ENCODE results near the gene DUS3L. TPM values are rescaled to one million over a fixed set of nuclear protein-coding genes. Genes with fewer than 3 reads are reported as not detected.

Gene DUS3L
- polyA plus RNA-seq (2011; rRNA removed) (7.8 and 8.0 TPM in 2 replicates), polyA minus RNA-seq (2011; rRNA and poly(A)+ RNA removed) (9.0 and 13.1 TPM in 2 replicates)

DNA sequence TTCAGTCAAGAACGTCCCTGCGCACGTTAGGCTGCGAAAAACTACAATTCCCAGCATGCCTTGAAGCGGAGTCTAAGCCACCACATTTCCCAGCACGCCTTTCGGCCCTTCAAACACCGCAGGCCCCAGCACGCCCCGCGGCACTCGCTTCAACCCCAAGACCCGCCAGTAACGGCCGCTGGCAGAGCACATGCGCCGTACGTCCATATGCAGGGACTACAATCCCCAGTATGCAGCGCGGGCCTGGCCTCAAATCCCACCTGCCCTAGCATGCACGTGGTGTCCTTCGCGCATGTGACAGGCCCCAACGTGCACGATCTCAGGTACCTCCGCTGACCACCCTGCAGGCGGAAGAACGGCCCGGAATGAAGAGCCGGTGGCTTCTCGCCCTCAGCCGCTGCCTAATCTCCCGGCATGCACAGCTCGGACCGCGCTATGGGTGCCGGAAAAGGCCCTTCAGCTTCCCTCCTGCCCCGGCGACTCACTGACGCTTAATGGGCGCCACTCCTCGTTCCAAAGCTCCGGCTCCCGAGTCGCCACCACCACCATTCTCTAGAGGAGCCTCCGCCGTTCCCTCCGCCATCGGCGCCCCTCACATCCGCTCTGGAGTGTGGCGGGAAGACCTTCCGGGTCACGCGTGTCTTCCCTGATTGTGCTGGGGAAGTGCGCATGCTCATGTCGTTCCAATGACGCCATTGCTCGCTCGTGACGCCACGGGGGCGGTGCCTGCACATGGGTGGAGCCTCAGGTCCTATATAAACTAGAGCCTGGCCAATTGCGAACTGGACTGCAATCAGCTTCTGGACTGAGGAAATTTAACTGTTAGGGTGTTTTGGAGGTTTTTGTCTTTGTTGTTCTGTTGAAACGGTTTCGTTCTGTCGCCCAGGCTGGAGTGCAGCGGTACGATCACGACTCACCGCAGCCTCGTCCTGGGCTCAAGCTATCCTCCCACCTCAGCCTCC, at the start of gene DUS3L:
Gene DUS3L (minus strand): TSS at position 605 of the 962 bp plus-strand sequence. CDS start 22 bp downstream, at position 583.
- Histone ChIP-seq H3K4me3 (ENCODE audit: low read depth, low read length) (peak within 1 kb of the TSS; percentile 99), H3K27ac (ENCODE audit: low read depth, low read length) (peak within 1 kb of the TSS; percentile 95), H3K27me3 (ENCODE audit: control insufficient read depth, insufficient read depth, low read length) (no peaks in the 10 kb centered on the region), H3K9me3 (ENCODE audit: control insufficient read depth, insufficient read depth, low read length) (peaks cover 9% of the 10 kb centered on the region; the same call in 1 of the 2 replicates)
- DNase-seq (ENCODE audit: low read depth, low spot score), result peak; percentile 96
- POLR2A ChIA-PET, result interaction anchor here (0.6 to 2.0 kb wide), 4 partner anchors 13 to 113 kb away, joined by 3 to 6 read pairs (median 3); partner anchors contain the start of gene NDUFA11
- CTCF ChIA-PET, result interaction anchor here (0.9 to 6.9 kb wide), 4 partner anchors 13 to 428 kb away, joined by 3 to 69 read pairs (median 4); partner anchors contain the start of gene NRTN
- TF ChIP-seq CTCF (IDR thresholded peaks at IDR 0.05; ENCODE audit: low read depth, low read length), result no peak

DNA sequence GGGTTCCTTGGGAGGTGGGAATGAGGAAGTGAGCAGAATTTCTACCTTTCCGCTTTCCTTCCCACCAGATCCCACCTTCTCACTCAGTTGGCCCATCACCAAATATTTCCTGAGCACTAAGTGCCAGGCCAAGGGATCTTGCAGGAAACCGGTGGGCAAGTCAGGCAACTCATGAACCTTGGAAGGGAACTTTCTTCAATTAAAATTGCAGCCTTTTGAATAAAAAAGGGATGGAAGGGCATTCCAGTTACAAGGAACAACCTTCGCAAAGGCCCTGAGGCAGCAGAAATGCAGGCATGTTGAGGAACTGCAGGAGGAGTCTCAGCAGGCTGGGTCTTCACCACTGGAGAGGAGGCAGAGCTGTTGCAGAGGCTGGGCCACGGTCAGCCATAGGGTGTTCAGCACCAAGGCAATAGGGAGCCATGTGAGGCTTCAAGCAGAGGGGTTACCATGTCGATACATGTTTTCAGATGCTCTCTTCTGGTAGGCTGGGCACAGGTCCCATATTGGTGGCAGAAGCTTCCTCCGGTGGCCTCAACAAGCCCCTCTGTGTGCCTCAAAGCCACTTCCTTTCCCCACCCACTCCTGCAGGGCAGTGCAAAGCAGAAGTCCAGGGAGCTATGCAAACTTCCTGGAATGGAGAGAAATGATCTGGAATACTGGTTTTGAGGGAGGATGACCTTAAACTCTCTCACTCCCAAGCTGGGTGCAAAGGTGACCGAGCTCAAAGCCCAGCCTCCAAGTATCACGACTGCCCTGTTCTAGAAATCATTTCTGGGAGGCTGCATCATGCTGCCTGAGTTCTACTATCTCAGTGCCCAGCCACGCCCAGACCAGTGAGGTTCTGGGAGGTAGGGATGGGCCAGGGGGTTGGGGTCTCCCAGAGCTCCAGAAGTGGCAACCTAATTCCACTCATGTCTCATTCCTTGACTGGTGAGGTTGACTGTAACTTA, 48.4 kb upstream of the DUS3L start, which contains the start of gene FUT6:
Gene FUT6 (minus strand): TSS at position 638 of the 953 bp plus-strand sequence. CDS start 7,135 bp downstream, outside the sequence.
- TF ChIP-seq CTCF (IDR thresholded peaks at IDR 0.05; ENCODE audit: low read depth, low read length), result no peak
- H3K4me3 ChIP-seq (ENCODE audit: low read depth, low read length), result no peak within 1 kb of the TSS
- DNase-seq (ENCODE audit: low read depth, low spot score), result no peak
- ChIA-PET CTCF (interaction anchor here (2.5 kb wide), 1 partner anchor 35 kb away, joined by 10 read pairs; the partner anchor contains the start of gene NRTN), POLR2A (no interaction called here)
- no peak within 1 kb of the TSS for H3K27ac ChIP-seq (ENCODE audit: low read depth, low read length)
- H3K27me3 ChIP-seq (ENCODE audit: control insufficient read depth, insufficient read depth, low read length), result peaks cover 11% of the 10 kb centered on the region
- H3K9me3 ChIP-seq (ENCODE audit: control insufficient read depth, insufficient read depth, low read length), result no peaks in the 10 kb centered on the region

- H3K4me3 ChIP-seq (ENCODE audit: low read depth, low read length), result no peak overlapping the region
- no peak for TF ChIP-seq CTCF (IDR thresholded peaks at IDR 0.05; ENCODE audit: low read depth, low read length)
- DNase-seq (ENCODE audit: low read depth, low spot score), result no peak
- ChIA-PET POLR2A (no interaction called here), CTCF (interaction anchor here (2.5 kb wide), 1 partner anchor 34 kb away, joined by 10 read pairs; the partner anchor contains the start of gene NRTN)
- peaks cover 11% of the 10 kb centered on the region for H3K27me3 ChIP-seq (ENCODE audit: control insufficient read depth, insufficient read depth, low read length)
- no peak overlapping the region for H3K27ac ChIP-seq (ENCODE audit: low read depth, low read length)
- no peaks in the 10 kb centered on the region; the same call in 1 of the 2 replicates for H3K9me3 ChIP-seq (ENCODE audit: control insufficient read depth, insufficient read depth, low read length)
Observed at GRCh38 chr19:5838353-5839064, 47.5 kb upstream of the DUS3L start.

DNA sequence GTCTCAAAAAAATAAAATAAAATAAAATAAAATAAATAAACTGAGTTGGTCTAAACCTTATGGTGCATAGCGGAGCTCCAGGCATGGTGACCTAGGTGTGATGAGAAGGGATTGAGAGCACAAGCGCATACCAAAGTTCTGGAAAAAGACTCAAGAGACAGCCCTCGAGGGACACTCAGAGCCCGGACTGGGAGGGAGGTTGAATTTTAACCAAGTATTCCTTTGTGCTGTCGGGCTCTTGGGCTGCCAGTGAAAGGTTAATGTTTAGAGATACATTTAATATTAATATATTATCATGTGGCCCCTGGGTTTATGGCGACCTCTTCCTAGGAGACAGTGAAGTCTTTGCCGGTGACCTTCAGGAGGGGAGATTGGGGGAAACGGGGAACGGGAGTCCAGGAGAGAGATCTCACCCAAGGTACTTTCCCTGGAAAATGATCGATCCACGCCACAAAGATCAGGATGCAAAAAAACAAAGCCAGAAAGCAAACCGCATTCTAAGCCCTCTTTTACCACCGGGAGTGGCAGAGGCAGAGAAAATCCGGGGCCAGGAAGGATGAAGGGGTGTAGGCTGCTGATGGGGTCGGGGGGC, 46.9 kb upstream of the DUS3L start:
- no peak overlapping the region for H3K27ac ChIP-seq (ENCODE audit: low read depth, low read length)
- POLR2A ChIA-PET, result no interaction called here

More for the DNA sequence above, 46.9 kb upstream of the DUS3L start:
- no peak for TF ChIP-seq CTCF (IDR thresholded peaks at IDR 0.05; ENCODE audit: low read depth, low read length)
- DNase-seq (ENCODE audit: low read depth, low spot score), result no peak
- CTCF ChIA-PET, result no interaction called here
- Histone ChIP-seq H3K4me3 (ENCODE audit: low read depth, low read length) (no peak overlapping the region), H3K9me3 (ENCODE audit: control insufficient read depth, insufficient read depth, low read length) (no peaks in the 10 kb centered on the region; the same call in 1 of the 2 replicates), H3K27me3 (ENCODE audit: control insufficient read depth, insufficient read depth, low read length) (peaks cover 11% of the 10 kb centered on the region)
